GM23338 (cell line): ENCODE results near the gene MTPN. TPM values are rescaled to one million over a fixed set of nuclear protein-coding genes. Genes with fewer than 3 reads are reported as not detected.

ENCODE experiments used
- ATAC-seq: fragments of 200-7000 bp; cut with Tn5 transposase; 3 replicates; pipeline ENCODE4 v1.9.1; 2020
- DNase-seq: peaks from one replicate; pipeline ENCODE4 v3.0.0-alpha.2; 2015; ENCODE audit warnings: low spot score
- H2AFZ ChIP-seq: fragments of 200-600 bp; sonication (generic); 2 replicates; pipeline ENCODE4 v1.8.0; 2016; ENCODE audit warnings: antibody characterized with exemption, mild to moderate bottlenecking, moderate library complexity
- H3F3A ChIP-seq: fragments of 200-600 bp; sonication (generic); replicated peaks from 2 replicates; pipeline ENCODE4 v1.8.0; 2017; ENCODE audit warnings: antibody characterized with exemption, mixed run types, low read depth
- H3K27ac ChIP-seq: fragments of 200-600 bp; sonication (generic); 2 replicates; pipeline ENCODE4 v1.6.1; 2016; ENCODE audit warnings: low read depth
- H3K27me3 ChIP-seq: fragments of 200-600 bp; sonication (generic); 2 replicates; pipeline ENCODE4 v1.8.0; 2016; ENCODE audit warnings: mild to moderate bottlenecking, mixed run types, moderate library complexity; ENCODE audit not compliant: insufficient read depth
- H3K36me3 ChIP-seq: fragments of 200-600 bp; sonication (generic); 2 replicates; pipeline ENCODE4 v1.8.0; 2016; ENCODE audit warnings: mild to moderate bottlenecking; ENCODE audit not compliant: insufficient read depth
- H3K4me1 ChIP-seq: fragments of 200-600 bp; sonication (generic); 2 replicates; pipeline ENCODE4 v1.8.0; 2016; ENCODE audit warnings: mild to moderate bottlenecking, moderate library complexity; ENCODE audit not compliant: insufficient read depth
- H3K4me2 ChIP-seq: fragments of 200-600 bp; sonication (generic); 2 replicates; pipeline ENCODE4 v1.7.1; 2017; ENCODE audit warnings: mixed run types
- H3K4me3 ChIP-seq: fragments of 200-600 bp; sonication (generic); 2 replicates; pipeline ENCODE4 v1.6.1; 2016; ENCODE audit warnings: mixed run types
- H3K79me2 ChIP-seq: fragments of 200-600 bp; sonication (generic); replicated peaks from 2 replicates; pipeline ENCODE4 v1.8.0; 2017; ENCODE audit warnings: mild to moderate bottlenecking; ENCODE audit not compliant: insufficient read depth
- H3K9me2 ChIP-seq: fragments of 200-600 bp; sonication (generic); 2 replicates; pipeline ENCODE4 v1.8.0; 2017; ENCODE audit not compliant: insufficient read depth
- H4K20me1 ChIP-seq: fragments of 200-600 bp; sonication (generic); replicated peaks from 2 replicates; pipeline ENCODE4 v1.8.0; 2017; ENCODE audit warnings: mild to moderate bottlenecking; ENCODE audit not compliant: insufficient read depth
- H3K27ac Mint-ChIP-seq: 2 replicates; pipeline ENCODE4 v1.8.0; 2020; ENCODE audit warnings: inconsistent platforms, mild to moderate bottlenecking, moderate library complexity, mixed read lengths
- H3K27me3 Mint-ChIP-seq: 3 replicates; pipeline ENCODE4 v1.8.0; 2022; ENCODE audit warnings: low read depth, mild to moderate bottlenecking, moderate library complexity, mixed read lengths, inconsistent platforms; ENCODE audit not compliant: insufficient read depth, poor library complexity
- H3K36me3 Mint-ChIP-seq: 3 replicates; pipeline ENCODE4 v1.8.0; 2021; ENCODE audit warnings: low read depth, mild to moderate bottlenecking, inconsistent platforms, moderate library complexity, mixed read lengths
- H3K4me1 Mint-ChIP-seq: 3 replicates; pipeline ENCODE4 v1.8.0; 2020; ENCODE audit warnings: mild to moderate bottlenecking, inconsistent platforms, mixed read lengths
- H3K4me3 Mint-ChIP-seq: 3 replicates; pipeline ENCODE4 v1.8.0; 2021; ENCODE audit warnings: moderate library complexity, mild to moderate bottlenecking, inconsistent platforms, mixed read lengths
- H3K9me3 Mint-ChIP-seq: 3 replicates; pipeline ENCODE4 v1.8.0; 2020; ENCODE audit warnings: moderate library complexity, mild to moderate bottlenecking, inconsistent platforms, mixed read lengths
- CREB1 ChIP-seq: fragments of 250-450 bp; sonication (Bioruptor Pico); IDR thresholded peaks from 2 replicates; pipeline ENCODE4 v1.5.0; 2020; ENCODE audit warnings: low read depth, mild to moderate bottlenecking, moderate library complexity
- EZH2phosphoT487 ChIP-seq: fragments of 200-600 bp; sonication (generic); IDR thresholded peaks from one replicate; pipeline ENCODE4 v1.8.1; 2018; ENCODE audit warnings: antibody characterized with exemption; ENCODE audit not compliant: unreplicated experiment
- JUNB ChIP-seq: IDR thresholded peaks from one replicate; pipeline ENCODE4 v1.6.1; 2016; ENCODE audit warnings: antibody characterized with exemption; ENCODE audit not compliant: unreplicated experiment
- NANOG ChIP-seq: IDR thresholded peaks from 2 replicates; pipeline ENCODE4 v1.6.1; 2016; ENCODE audit warnings: antibody characterized with exemption, borderline replicate concordance
- POLR2AphosphoS5 ChIP-seq: IDR thresholded peaks from 2 replicates; pipeline ENCODE4 v1.6.1; 2016; ENCODE audit warnings: antibody characterized with exemption, low read depth
- STAT1 ChIP-seq: IDR thresholded peaks from one replicate; pipeline ENCODE4 v1.6.1; 2016; ENCODE audit warnings: antibody characterized with exemption; ENCODE audit not compliant: unreplicated experiment
- ZNF114 ChIP-seq: fragments of 250-450 bp; sonication (Bioruptor Pico); IDR thresholded peaks from 2 replicates; pipeline ENCODE4 v1.5.0; 2020; ENCODE audit warnings: mild to moderate bottlenecking, moderate library complexity
- ZNF331 ChIP-seq: fragments of 250-450 bp; sonication (Bioruptor Pico); IDR thresholded peaks from 2 replicates; pipeline ENCODE4 v1.5.0; 2020; ENCODE audit warnings: low read depth, mild to moderate bottlenecking, moderate library complexity
- polyA plus RNA-seq: library from polyadenylated mRNA; unstranded; fragments of >200 nt; fragmentation: Nextera tagmentation; extraction: Ambion mirVana; gene quantifications from 2 replicates; pipeline ENCODE4 v1.2.1, GENCODE V29; 2016
- total RNA-seq: library from RNA; depleted of rRNA; stranded (reverse); fragments of >200 nt; shearing (Covaris generic); gene quantifications from 2 replicates; pipeline ENCODE4 v1.2.3, GENCODE V29; 2014
- TF ChIP-seq, protein P1 (sequence below), 2 experiments: fragments of 200-600 bp in 1 of 2; sonication (generic) in 1 of 2; conservative IDR thresholded peaks; 2 replicates each; pipeline versions ENCODE4 v1.5.1 to v1.6.1; 2016 to 2017; ENCODE audit warnings: antibody characterized with exemption in 2 of 2, low read depth in 2 of 2, mild to moderate bottlenecking in 2 of 2, moderate library complexity in 1 of 2
- TF ChIP-seq, protein P2 (sequence below): IDR thresholded peaks from 2 replicates; pipeline ENCODE4 v1.6.1; 2016; ENCODE audit warnings: antibody characterized with exemption
- TF ChIP-seq, protein P3 (sequence below): IDR thresholded peaks from one replicate; pipeline ENCODE4 v1.6.1; 2018; ENCODE audit warnings: antibody characterized with exemption; ENCODE audit not compliant: unreplicated experiment

MTPN gene
- total and polyA plus RNA-seq, 2 experiments from 2014 or later: 87.7 to 90.3 TPM

DNA sequence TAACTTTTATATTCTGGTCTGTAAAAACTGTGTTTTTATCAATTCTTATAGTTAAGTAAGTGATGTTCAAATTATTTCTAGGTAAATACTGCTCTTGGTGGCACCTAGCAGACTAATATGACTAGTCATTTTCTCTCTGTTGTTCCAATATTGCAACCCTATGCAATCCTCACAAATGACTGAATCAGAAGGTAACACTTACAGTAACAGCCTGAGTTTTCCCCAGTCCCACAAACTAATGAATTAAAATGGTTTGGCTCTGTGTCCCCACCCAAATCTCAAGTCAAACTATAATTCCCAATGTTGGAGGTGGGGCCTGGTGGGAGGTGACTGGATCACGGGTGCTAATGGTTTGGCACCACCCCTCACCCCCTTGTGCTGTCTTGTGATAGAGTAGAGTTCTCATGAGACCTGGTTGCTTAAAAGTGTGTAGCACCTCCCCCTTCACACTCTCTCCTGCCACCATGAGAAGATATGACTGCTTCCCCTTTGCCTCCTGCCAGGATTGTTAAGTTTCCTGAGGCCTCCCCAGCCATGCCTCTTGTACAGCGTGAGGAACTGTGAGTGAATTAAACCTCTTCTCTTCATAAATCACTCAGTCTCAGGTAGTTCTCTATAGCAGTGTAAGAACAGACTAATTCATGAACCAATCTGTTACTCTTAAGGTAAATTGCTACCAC is 43.5 kb downstream of the MTPN start:
- Histone ChIP-seq H4K20me1 (peaks cover 22% of the 10 kb centered on the region), H3K4me3 (no peak overlapping the region), H3F3A (no peaks in the 10 kb centered on the region), H3K4me2 (no peak overlapping the region), H3K36me3 (no peaks in the 10 kb centered on the region), H3K27me3 (no peaks in the 10 kb centered on the region), H3K9me2 (peaks cover 6% of the 10 kb centered on the region; the same call in 1 of the 2 replicates), H3K4me1 (peaks cover 16% of the 10 kb centered on the region), H2AFZ (no peak overlapping the region), H3K27ac (no peak overlapping the region), H3K79me2 (peaks cover 68% of the 10 kb centered on the region)
- ATAC-seq: no peak
- no peak for DNase-seq
- Mint-ChIP-seq H3K4me1 (peaks cover 27% of the 10 kb centered on the region), H3K4me3 (no peak overlapping the region), H3K9me3 (no peaks in the 10 kb centered on the region; the same call in 2 of the 3 replicates), H3K27me3 (no peaks in the 10 kb centered on the region), H3K27ac (no peak overlapping the region), H3K36me3 (peaks cover 4% of the 10 kb centered on the region; the same call in 2 of the 3 replicates)
- TF ChIP-seq, protein P1, sequence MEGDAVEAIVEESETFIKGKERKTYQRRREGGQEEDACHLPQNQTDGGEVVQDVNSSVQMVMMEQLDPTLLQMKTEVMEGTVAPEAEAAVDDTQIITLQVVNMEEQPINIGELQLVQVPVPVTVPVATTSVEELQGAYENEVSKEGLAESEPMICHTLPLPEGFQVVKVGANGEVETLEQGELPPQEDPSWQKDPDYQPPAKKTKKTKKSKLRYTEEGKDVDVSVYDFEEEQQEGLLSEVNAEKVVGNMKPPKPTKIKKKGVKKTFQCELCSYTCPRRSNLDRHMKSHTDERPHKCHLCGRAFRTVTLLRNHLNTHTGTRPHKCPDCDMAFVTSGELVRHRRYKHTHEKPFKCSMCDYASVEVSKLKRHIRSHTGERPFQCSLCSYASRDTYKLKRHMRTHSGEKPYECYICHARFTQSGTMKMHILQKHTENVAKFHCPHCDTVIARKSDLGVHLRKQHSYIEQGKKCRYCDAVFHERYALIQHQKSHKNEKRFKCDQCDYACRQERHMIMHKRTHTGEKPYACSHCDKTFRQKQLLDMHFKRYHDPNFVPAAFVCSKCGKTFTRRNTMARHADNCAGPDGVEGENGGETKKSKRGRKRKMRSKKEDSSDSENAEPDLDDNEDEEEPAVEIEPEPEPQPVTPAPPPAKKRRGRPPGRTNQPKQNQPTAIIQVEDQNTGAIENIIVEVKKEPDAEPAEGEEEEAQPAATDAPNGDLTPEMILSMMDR (conservative IDR thresholded peaks at IDR 0.05; ENCODE audit: low read depth in 2 of 2): no peak
- TF ChIP-seq POLR2AphosphoS5 (no peak), NANOG (no peak), EZH2phosphoT487 (no peak)
- TF ChIP-seq, protein P2, sequence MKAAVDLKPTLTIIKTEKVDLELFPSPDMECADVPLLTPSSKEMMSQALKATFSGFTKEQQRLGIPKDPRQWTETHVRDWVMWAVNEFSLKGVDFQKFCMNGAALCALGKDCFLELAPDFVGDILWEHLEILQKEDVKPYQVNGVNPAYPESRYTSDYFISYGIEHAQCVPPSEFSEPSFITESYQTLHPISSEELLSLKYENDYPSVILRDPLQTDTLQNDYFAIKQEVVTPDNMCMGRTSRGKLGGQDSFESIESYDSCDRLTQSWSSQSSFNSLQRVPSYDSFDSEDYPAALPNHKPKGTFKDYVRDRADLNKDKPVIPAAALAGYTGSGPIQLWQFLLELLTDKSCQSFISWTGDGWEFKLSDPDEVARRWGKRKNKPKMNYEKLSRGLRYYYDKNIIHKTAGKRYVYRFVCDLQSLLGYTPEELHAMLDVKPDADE: no peak

DNA sequence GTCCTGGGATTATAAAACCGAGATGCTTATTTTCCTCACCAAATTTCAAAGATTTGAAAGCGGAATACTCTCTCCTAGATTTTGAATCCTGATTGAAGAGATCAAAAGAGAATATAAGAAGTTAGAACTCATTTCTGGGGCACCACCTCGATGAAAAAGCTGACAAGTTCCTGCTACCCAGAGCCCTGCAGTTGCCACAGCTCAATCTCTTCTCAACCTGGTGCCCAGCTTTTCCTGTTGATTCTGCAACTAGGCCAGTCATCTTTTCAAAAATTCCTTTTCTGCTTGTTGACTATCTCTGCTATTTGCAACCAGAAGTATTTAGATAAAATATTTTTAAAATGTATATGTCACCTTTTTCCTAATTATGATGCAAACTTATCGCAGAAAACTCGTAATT is 45.0 kb downstream of the MTPN start:
- Mint-ChIP-seq H3K27ac (no peak overlapping the region), H3K36me3 (peaks cover 4% of the 10 kb centered on the region; the same call in 2 of the 3 replicates), H3K4me1 (peaks cover 25% of the 10 kb centered on the region), H3K9me3 (no peaks in the 10 kb centered on the region; the same call in 2 of the 3 replicates), H3K4me3 (no peak overlapping the region), H3K27me3 (no peaks in the 10 kb centered on the region)
- H2AFZ ChIP-seq: no peak overlapping the region
- H3K9me2 ChIP-seq: peaks cover 6% of the 10 kb centered on the region; the same call in 1 of the 2 replicates
- no peak overlapping the region for H3K4me3 ChIP-seq
- H3K27me3 ChIP-seq: no peaks in the 10 kb centered on the region
- H3F3A ChIP-seq: no peaks in the 10 kb centered on the region
- no peaks in the 10 kb centered on the region for H3K36me3 ChIP-seq
- ATAC-seq: no peak
- peaks cover 16% of the 10 kb centered on the region for H3K4me1 ChIP-seq
- no peak overlapping the region for H3K4me2 ChIP-seq
- DNase-seq: no peak
- no peak overlapping the region for H3K27ac ChIP-seq
- peaks cover 53% of the 10 kb centered on the region for H3K79me2 ChIP-seq
- peaks cover 22% of the 10 kb centered on the region for H4K20me1 ChIP-seq
- TF ChIP-seq ZNF114 (CRISPR knock-in tag) (no peak), ZNF331 (no peak), CREB1 (CRISPR knock-in tag) (no peak), STAT1 (no peak), JUNB (no peak), EZH2phosphoT487 (no peak)
- TF ChIP-seq, protein P1 (conservative IDR thresholded peaks at IDR 0.05; ENCODE audit: low read depth in 2 of 2): no peak
- TF ChIP-seq, protein P3, sequence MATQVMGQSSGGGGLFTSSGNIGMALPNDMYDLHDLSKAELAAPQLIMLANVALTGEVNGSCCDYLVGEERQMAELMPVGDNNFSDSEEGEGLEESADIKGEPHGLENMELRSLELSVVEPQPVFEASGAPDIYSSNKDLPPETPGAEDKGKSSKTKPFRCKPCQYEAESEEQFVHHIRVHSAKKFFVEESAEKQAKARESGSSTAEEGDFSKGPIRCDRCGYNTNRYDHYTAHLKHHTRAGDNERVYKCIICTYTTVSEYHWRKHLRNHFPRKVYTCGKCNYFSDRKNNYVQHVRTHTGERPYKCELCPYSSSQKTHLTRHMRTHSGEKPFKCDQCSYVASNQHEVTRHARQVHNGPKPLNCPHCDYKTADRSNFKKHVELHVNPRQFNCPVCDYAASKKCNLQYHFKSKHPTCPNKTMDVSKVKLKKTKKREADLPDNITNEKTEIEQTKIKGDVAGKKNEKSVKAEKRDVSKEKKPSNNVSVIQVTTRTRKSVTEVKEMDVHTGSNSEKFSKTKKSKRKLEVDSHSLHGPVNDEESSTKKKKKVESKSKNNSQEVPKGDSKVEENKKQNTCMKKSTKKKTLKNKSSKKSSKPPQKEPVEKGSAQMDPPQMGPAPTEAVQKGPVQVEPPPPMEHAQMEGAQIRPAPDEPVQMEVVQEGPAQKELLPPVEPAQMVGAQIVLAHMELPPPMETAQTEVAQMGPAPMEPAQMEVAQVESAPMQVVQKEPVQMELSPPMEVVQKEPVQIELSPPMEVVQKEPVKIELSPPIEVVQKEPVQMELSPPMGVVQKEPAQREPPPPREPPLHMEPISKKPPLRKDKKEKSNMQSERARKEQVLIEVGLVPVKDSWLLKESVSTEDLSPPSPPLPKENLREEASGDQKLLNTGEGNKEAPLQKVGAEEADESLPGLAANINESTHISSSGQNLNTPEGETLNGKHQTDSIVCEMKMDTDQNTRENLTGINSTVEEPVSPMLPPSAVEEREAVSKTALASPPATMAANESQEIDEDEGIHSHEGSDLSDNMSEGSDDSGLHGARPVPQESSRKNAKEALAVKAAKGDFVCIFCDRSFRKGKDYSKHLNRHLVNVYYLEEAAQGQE: no peak
